GM23248 (cell line): Measurements from ENCODE around the gene GPD2.

Experiments
- EZH2 ChIP-seq: fragments of 200-600 bp; sonication (generic); IDR thresholded peaks from 2 replicates; pipeline ENCODE4 v1.6.1; 2018; ENCODE audit warnings: antibody characterized with exemption, mild to moderate bottlenecking; ENCODE audit not compliant: insufficient read depth, poor library complexity, severe bottlenecking
- EZH2phosphoT487 ChIP-seq: fragments of 200-600 bp; sonication (generic); IDR thresholded peaks from 2 replicates; pipeline ENCODE4 v1.6.1; 2018; ENCODE audit warnings: antibody characterized with exemption, moderate library complexity, mild to moderate bottlenecking, low read depth; ENCODE audit not compliant: insufficient read depth

- TF ChIP-seq EZH2: no peak
- no peak for TF ChIP-seq EZH2phosphoT487
These were observed 179.7 kb downstream of the GPD2 start for GRCh38 chr2:156615836-156616322.
